Measurements from ENCODE around the gene KCND3. TPM values are rescaled to one million over a fixed set of nuclear protein-coding genes. Genes with fewer than 3 reads are reported as not detected.

The KCND3 gene
- total RNA-seq, 1 donor from 2014 or later = under 0.01 TPM

- no peak overlapping the region for H3K4me3 ChIP-seq (ENCODE audit: low read depth, low read length)
- no peaks in the 10 kb centered on the region for H3K36me3 ChIP-seq (ENCODE audit: control insufficient read depth, insufficient read depth, low read length)
- no peaks in the 10 kb centered on the region for H3K27me3 ChIP-seq (ENCODE audit: control insufficient read depth, insufficient read depth, low read length)
- TF ChIP-seq CTCF (IDR thresholded peaks at IDR 0.05; ENCODE audit: insufficient read depth, low read length, poor library complexity, severe bottlenecking) = no peak
- DNase-seq (ENCODE audit: low read depth) = no peak
Measured at GRCh38 chr1:111924786-111925185, 64.7 kb downstream of the KCND3 start.

GRCh38 chr1:111923766-111924165 is 65.7 kb downstream of the KCND3 start:
- Histone ChIP-seq H3K36me3 (ENCODE audit: control insufficient read depth, insufficient read depth, low read length) (no peaks in the 10 kb centered on the region), H3K4me3 (ENCODE audit: low read depth, low read length) (no peak overlapping the region), H3K27me3 (ENCODE audit: control insufficient read depth, insufficient read depth, low read length) (no peaks in the 10 kb centered on the region)
- no peak for DNase-seq (ENCODE audit: low read depth)
- no peak for TF ChIP-seq CTCF (IDR thresholded peaks at IDR 0.05; ENCODE audit: insufficient read depth, low read length, poor library complexity, severe bottlenecking)

- Histone ChIP-seq H3K4me3 (ENCODE audit: low read depth, low read length) (no peak overlapping the region), H3K36me3 (ENCODE audit: control insufficient read depth, insufficient read depth, low read length) (no peaks in the 10 kb centered on the region), H3K27me3 (ENCODE audit: control insufficient read depth, insufficient read depth, low read length) (no peaks in the 10 kb centered on the region)
- DNase-seq (ENCODE audit: low read depth) = no peak
- no peak for TF ChIP-seq CTCF (IDR thresholded peaks at IDR 0.05; ENCODE audit: insufficient read depth, low read length, poor library complexity, severe bottlenecking)
Measured at GRCh38 chr1:111921948-111922347, 67.5 kb downstream of the KCND3 start.

- DNase-seq (ENCODE audit: low read depth) = no peak
- Histone ChIP-seq H3K36me3 (ENCODE audit: control insufficient read depth, insufficient read depth, low read length) (no peaks in the 10 kb centered on the region), H3K27me3 (ENCODE audit: control insufficient read depth, insufficient read depth, low read length) (no peaks in the 10 kb centered on the region), H3K4me3 (ENCODE audit: low read depth, low read length) (no peak overlapping the region)
- no peak for TF ChIP-seq CTCF (IDR thresholded peaks at IDR 0.05; ENCODE audit: insufficient read depth, low read length, poor library complexity, severe bottlenecking)
Measured at GRCh38 chr1:111920221-111921024, 69.0 kb downstream of the KCND3 start.

- no peak for DNase-seq (ENCODE audit: low read depth)
- Histone ChIP-seq H3K36me3 (ENCODE audit: control insufficient read depth, insufficient read depth, low read length) (no peaks in the 10 kb centered on the region), H3K4me3 (ENCODE audit: low read depth, low read length) (no peak overlapping the region), H3K27me3 (ENCODE audit: control insufficient read depth, insufficient read depth, low read length) (no peaks in the 10 kb centered on the region)
- no peak for TF ChIP-seq CTCF (IDR thresholded peaks at IDR 0.05; ENCODE audit: insufficient read depth, low read length, poor library complexity, severe bottlenecking)
Measured at GRCh38 chr1:111911776-111912515, 77.5 kb downstream of the KCND3 start.

Measured in kidney epithelial cell (primary cell).